Measurements from ENCODE around the gene CPEB4. TPM values are rescaled to one million over a fixed set of nuclear protein-coding genes. Genes with fewer than 3 reads are reported as not detected.

Gene CPEB4
- total and polyA plus RNA-seq, 2 of the 8 experiments (the other 6 are each of a cell fraction or from before 2014, with no cell fraction given) = 8.4 to 13.4 TPM

DNA sequence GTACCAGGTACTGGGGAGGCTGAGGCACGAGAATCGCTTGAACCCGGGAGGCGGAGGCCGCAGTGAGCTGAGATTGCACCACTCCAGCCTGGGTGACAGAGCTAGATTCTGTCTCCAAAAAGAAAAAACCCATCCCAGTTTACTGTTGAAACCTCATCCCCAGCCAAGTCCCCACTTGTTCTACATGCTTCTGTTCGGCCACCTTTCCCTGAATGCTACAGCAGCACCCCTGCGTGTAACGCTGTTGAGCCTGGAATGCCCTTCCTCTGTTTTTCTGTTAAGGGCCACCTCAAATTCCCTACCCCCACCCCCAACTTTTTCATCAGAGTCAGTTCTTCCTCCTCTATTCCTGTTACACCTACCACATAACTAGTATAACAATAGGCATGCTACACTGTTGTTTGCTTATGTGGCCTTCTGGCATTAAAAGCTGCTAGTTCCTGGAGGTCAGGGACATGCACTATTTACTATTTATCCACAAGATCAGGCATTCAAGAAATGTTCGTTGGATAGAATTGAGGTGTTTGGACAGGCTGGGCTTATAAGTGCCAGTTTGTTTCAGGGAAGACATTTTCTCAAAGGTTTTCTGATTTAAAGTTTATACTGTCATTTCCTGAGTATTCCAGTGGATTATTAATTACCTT, 53.7 kb downstream of the CPEB4 start:
- Histone ChIP-seq H3K9ac (replicated peaks in 1 of 4; ENCODE audit: extremely low read depth in 1 of 4, low read depth in 3 of 4, low read length in 3 of 4) (no peak overlapping the region), H3K23ac (ENCODE audit: insufficient read length) (no peak overlapping the region), H3K4me1 (replicated peaks in 1 of 4; ENCODE audit: control insufficient read depth in 3 of 4, insufficient read depth in 4 of 4, low read length in 3 of 4) (peaks cover 0 to 11% (median 7%) of the 10 kb centered on the region in 4 experiments; a peak in 4 of 7 replicates), H2BK5ac (ENCODE audit: low read depth, low read length) (peak overlapping the region; percentile 71; the same call in 1 of the 2 replicates), H4K91ac (replicated peaks; ENCODE audit: insufficient read length, low read length) (peak overlapping the region; percentile 44), H3K36me3 (ENCODE audit: control insufficient read depth in 2 of 4, insufficient read depth in 4 of 4, low read length in 3 of 4) (peaks cover 0 to 6% (median 2%) of the 10 kb centered on the region in 4 experiments; a peak in 3 of 8 replicates), H3K14ac (ENCODE audit: insufficient read length) (no peak overlapping the region), H4K8ac (ENCODE audit: extremely low read depth, insufficient read depth, low read length) (peak overlapping the region; percentile 45; the same call in 1 of the 2 replicates), H4K20me1 (replicated peaks in 1 of 2; ENCODE audit: control insufficient read depth in 1 of 2, insufficient read depth in 2 of 2, low read length in 2 of 2) (no peaks in the 10 kb centered on the region), H2BK12ac (ENCODE audit: low read depth, low read length) (peak overlapping the region; percentile 88; the same call in 1 of the 2 replicates), H3K9me3 (ENCODE audit: insufficient read depth in 2 of 2, low read depth in 1 of 2, low read length in 1 of 2) (no peaks in the 10 kb centered on the region), H2BK120ac (replicated peaks; ENCODE audit: low read depth, low read length) (peak overlapping the region; percentile 5), H4K5ac (ENCODE audit: insufficient read length, low read depth, low read length) (no peak overlapping the region), H3K18ac (ENCODE audit: extremely low read depth, low read length) (peak overlapping the region; percentile 25), H2AK5ac (ENCODE audit: low read depth, low read length) (peak overlapping the region; percentile 46; the same call in 1 of the 2 replicates), H3K79me1 (ENCODE audit: low read depth, low read length) (no peaks in the 10 kb centered on the region), H3K23me2 (ENCODE audit: low read depth, low read length) (no peaks in the 10 kb centered on the region; the same call in 1 of the 2 replicates), H2BK15ac (ENCODE audit: low read length) (no peak overlapping the region), H3K4ac (replicated peaks; ENCODE audit: insufficient read length, low read depth, low read length) (no peak overlapping the region), H2BK20ac (ENCODE audit: low read length) (peak overlapping the region; percentile 68), H3K4me2 (ENCODE audit: insufficient read depth in 1 of 2, low read depth in 2 of 2, low read length in 2 of 2) (peak overlapping the region; percentile 49), H3K56ac (replicated peaks; ENCODE audit: insufficient read length, low read depth, low read length) (no peak overlapping the region), H3K27ac (ENCODE audit: low read depth, low read length) (peak overlapping the region; percentile 61; the same call in 1 of the 2 replicates), H3K79me2 (ENCODE audit: control insufficient read depth in 1 of 2, insufficient read depth in 2 of 2, low read length in 2 of 2) (no peaks in the 10 kb centered on the region), H3K27me3 (replicated peaks in 1 of 4; ENCODE audit: control insufficient read depth in 3 of 4, extremely low read depth in 1 of 4, insufficient read depth in 3 of 4, low read length in 3 of 4) (no peaks in the 10 kb centered on the region), H3K4me3 (ENCODE audit: extremely low read depth in 1 of 4, insufficient read depth in 2 of 4, low read depth in 3 of 4, low read length in 4 of 4) (peak overlapping the region in 1 of 4 experiments; percentile 37; a peak in 1 of 8 replicates), H2AFZ (ENCODE audit: low read length) (no peak overlapping the region)
- FAIRE-seq = no peak
- DNase-seq (ENCODE audit: low read depth in 1 of 2, low spot score in 2 of 2) = peak in 1 of 2 experiments; percentile 33
- ChIA-PET CTCF (ENCODE audit: partially characterized antibody) (interaction anchor here (0.6 to 1.8 kb wide), 6 partner anchors 10 to 1360 kb away, joined by 3 to 5 read pairs (median 3); no protein-coding TSS in a partner anchor), POLR2A (ENCODE audit: partially characterized antibody) (interaction anchor here (1.0 to 6.6 kb wide), 3 partner anchors 21 to 54 kb away, joined by 3 to 62 read pairs (median 4); partner anchors contain the start of gene CPEB4)
- WGBS, 2 experiments (ENCODE audit: extremely low coverage in 1 of 2, insufficient coverage in 1 of 2, insufficient read length in 1 of 2, insufficient replicate concordance in 2 of 2, low coverage in 1 of 2, low lambda C conversion rate in 2 of 2, missing lambda C conversion rate in 1 of 2) = 56% methylated on average over 9 of the region's 9 CpGs; no CpG with 5 or more reads in 1 of the 2 experiments
- TF ChIP-seq CREB1 (IDR thresholded peaks at IDR 0.05) (no peak), TEAD4 (IDR thresholded peaks at IDR 0.05; ENCODE audit: low read depth, low read length) (peak; percentile 80), EGR1 (IDR thresholded peaks at IDR 0.05; ENCODE audit: borderline replicate concordance, low read depth, low read length) (no peak), GABPA (IDR thresholded peaks at IDR 0.05; ENCODE audit: borderline replicate concordance, insufficient read depth, low read length) (no peak), KDM1A (IDR thresholded peaks at IDR 0.05; ENCODE audit: borderline replicate concordance, low read length) (peak; percentile 80; the same call in 1 of the 2 replicates), CBX8 (IDR thresholded peaks at IDR 0.05; ENCODE audit: borderline replicate concordance, low read depth, low read length) (no peak), NRF1 (IDR thresholded peaks at IDR 0.05; ENCODE audit: low read depth, low read length) (no peak), POLR2A (IDR thresholded peaks at IDR 0.05; ENCODE audit: control extremely low read depth in 1 of 2, low read depth in 2 of 2, low read length in 2 of 2) (peak in 1 of 2 experiments; percentile 53; a peak in 1 of 3 replicates), POLR2AphosphoS5 (IDR thresholded peaks at IDR 0.05; ENCODE audit: low read depth, low read length) (peak; percentile 55; the same call in 1 of the 2 replicates), SP1 (IDR thresholded peaks at IDR 0.05; ENCODE audit: low read depth, low read length) (peak; percentile 41; the same call in 1 of the 2 replicates)
- TF ChIP-seq, protein P1, sequence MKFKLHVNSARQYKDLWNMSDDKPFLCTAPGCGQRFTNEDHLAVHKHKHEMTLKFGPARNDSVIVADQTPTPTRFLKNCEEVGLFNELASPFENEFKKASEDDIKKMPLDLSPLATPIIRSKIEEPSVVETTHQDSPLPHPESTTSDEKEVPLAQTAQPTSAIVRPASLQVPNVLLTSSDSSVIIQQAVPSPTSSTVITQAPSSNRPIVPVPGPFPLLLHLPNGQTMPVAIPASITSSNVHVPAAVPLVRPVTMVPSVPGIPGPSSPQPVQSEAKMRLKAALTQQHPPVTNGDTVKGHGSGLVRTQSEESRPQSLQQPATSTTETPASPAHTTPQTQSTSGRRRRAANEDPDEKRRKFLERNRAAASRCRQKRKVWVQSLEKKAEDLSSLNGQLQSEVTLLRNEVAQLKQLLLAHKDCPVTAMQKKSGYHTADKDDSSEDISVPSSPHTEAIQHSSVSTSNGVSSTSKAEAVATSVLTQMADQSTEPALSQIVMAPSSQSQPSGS (IDR thresholded peaks at IDR 0.05; ENCODE audit: low read length) = no peak

All from H1 (cell line).